ENCODE data around the gene GMFB.
"Not testable (repeated sequence)": the region's sequence is repeated elsewhere in the genome, so short reads cannot be mapped to it uniquely, and the experiment has no call there.

GMFB gene

DNA sequence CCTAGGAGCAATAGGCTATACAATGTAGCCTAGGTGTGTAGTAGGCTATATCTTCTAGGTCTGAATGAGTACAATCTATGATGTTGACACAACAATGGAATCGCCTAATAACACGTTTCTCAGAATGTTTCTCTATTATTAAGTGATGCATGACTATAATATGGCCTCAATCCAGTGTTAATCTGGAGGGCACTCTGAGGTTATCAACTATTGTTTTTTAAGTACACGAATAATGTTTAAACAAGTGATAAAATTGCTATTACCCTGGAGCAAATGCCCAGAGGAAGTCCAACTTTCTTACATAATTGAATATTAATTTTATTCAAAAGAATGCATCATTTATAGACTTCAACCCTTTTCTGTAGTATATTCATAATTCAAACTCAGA, 31.2 kb downstream of the GMFB start:
- DNase-seq: no peak

DNA sequence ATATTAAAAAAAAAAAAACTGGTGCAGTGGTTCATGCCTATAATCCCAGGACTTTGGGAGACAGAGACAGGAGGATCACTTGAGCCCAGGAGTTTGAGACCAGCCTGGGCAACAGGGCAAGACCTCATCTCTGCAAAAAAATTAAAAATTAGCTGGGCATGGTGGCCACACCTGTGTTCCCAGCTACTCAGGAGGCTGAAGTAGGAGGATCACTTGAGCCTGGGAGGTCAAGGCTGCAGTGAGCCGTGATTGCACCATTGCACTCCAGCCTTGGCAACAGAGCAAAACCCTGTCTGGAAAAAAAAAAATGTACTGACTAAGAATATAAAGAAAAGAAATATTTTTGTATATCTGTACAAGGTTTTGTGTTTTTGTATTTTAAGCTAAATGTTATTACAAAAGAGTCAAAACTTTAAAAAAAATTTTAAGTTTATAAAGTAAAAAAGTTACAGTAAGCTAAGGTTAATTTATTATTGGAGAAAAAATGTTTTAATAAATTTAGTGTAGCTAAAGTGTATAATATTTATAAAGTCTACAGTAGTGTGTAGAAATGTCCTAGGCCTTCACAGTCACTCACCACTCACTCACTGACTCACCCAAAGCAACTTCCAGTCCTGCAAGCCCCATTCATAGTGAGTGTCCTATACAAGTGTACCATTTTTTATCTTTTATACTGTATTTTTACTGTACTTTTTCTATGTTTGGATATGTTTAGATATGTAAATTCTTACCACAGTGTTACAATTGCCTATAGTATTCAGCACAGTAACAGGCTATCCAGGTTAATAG, 31.8 kb downstream of the GMFB start:
- not testable (repeated sequence) for DNase-seq

DNA sequence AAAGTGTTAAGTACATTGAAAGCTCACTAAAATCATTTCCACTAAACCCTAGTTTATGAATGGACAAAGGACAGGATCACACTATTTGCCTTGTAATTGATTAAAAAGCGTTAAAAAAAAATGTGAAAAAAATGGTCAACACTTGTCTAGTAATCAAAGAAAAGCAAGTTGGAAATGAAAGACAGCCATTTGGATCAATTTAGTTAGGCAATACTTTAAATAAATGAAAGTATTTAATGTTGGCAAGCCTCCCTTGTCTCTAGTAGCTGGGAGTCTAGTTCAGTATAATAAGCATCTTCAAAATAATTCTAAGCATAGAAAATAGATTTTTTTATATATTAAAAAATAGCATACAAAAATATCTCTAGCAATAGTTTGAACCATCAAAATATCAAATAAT, 33.4 kb downstream of the GMFB start:
- DNase-seq: no peak

DNA sequence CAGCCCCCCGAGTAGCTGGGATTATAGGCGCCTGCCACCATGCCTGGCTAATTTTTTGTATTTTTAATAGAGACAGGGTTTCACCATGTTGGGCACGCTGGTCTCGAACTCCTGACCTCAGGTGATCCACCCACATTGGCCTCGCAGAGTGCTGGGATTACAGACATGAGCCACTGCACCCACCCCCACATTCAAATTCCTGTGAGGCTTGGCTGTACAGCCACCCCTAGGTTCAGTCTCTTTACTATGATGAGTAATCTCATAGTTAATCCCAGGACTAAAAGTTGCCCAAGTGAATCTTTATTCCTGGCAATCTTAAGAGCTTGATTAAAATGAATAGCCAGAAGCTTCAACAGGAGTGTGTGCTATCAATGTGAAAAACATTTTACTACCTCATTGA, 34.8 kb downstream of the GMFB start:
- not testable (repeated sequence) for DNase-seq

DNA sequence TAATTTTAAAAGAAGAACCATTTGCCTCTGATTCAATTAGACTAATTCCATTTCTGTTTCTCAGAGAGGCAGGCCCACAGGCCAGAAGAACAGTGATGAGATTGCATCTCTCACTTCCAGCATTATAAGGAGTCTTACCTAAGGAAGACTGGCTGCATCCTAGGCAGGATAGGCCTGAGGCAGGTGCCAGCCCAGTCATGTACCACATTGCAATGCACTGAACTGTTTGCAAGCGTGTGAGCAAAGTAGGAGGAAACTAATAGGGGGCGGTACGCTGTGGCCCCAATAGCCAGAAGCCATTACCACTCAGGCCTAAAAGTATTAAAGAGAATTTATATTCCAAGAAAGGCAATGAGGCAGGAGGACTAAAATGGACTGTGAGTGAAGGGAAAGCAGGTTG, 35.5 kb downstream of the GMFB start:
- DNase-seq: no peak

DNA sequence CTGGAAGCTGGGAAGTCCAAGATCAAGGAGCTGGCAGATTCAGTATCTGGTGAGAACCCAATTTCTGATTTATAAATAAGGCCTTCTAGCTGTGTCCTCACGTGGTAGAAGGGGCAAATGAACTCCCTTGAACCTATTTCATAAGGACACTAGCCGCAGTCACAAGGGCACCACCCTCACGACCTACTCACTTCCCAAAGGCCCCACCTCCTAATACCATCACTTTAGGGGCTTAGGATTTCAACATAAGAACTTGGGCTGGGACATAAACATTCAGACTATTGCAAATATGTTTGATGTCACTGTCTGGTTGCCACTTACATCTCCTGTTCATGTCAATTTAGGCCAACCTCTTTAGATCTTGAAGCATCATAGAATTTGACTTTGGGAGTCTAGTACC, 36.8 kb downstream of the GMFB start:
- DNase-seq: no peak

DNA sequence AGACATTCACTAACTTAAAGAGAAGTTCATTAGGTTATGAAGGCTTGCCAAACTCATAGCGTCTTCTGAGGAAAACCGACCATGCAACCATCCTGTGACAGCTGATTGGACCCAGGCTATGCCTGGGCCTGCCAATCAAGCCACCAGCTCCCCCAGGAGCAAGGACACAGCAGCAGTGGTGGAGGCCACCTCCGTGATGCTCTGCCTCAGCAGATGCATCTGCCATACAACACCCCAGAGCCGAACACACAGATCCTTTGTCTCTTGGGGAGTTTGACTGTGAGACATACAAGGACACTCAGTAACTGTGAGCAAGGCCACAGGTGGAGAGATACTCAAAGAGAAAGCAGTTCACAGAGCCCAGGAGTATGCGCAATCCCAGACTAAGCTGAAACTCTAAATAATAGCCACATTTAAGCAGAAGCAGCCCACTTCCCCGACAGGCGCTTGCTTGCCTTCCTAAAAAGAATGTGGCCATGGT, 37.6 kb downstream of the GMFB start:
- no peak for DNase-seq

DNA sequence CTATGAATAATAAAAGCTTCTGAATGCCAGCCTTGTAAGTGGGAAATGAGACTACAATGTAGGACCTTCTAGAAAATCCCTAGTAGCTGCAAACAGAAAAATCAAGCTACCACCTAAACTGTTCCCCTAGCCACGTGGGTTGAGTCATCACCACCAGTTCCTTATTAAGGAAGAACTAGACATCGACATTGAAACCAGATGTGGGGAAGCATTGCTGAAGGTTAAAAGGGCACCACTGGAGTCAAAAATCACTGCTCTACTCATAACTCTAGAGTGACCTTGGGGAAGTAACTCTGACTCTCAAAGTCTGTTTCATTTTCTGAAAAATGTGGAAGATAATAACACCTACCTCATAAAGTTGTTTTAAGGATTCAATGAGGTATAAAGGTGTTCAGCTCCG, 38.2 kb downstream of the GMFB start:
- no peak for DNase-seq

DNA sequence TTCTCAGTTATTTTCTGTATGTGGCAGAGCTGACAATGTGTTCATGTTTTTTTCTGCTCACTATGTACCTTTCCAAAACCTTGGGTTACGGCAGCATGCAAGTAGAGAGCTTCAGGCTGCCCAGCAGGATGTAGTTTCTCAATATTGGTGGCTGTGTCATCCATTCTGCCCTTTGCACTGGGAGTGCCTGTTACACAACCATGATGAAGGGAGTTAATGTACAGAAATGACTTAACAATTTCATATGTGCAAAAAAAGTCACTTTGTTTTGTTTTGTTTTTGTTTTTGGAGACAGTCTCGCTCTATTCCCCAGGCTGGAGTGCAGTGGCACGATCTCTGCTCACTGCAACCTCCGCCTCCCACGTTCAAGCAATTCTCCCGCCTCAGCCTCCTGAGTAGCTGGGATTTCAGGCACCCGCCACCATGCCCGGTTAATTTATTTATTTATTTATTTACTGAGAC, 41.5 kb downstream of the GMFB start:
- DNase-seq: no peak

DNA sequence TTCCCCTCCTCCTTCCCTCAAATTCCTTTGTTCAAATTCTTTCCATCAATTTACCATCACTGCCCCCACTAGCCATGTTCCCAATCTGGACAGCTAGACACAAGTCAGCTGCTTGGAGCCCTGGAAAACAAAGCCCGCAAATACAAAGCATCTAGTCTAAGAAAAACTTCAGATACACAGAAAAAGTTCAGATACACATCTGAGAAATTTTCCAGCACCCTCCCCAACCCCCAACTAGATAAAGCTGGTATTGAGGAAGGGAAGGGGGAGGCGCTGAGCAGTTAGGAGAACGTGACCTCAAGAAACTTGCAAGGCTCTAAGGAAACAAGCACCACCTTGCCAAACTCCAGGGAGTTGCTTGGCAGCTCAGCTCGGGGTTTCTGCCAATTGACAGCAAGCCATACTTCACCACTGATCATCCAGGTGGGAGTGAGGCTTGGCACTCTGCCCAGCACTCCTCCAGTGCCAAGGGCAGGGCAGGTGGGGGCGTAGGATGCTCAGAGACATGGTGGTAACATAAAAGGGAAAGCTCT, 42.6 kb downstream of the GMFB start:
- no peak for DNase-seq

DNA sequence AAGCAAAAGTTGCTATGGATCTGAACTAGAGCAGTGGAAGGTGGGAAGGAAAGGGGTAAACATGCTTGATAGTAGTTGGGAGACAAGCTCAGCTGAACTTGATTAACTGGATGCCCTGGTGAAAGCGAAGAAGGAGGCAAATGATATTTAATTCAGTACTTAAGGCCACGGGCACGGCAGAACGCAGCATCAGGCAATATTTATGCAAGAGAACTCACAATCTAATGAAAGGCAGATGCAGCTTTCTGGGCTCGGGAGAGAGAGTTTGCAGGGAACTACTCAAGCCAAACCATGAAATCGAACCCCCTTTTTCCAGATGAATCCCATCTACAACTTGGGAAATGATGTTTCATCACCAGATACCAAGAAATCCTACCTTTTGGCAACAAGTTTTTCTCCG, 44.1 kb downstream of the GMFB start:
- DNase-seq: no peak

DNA sequence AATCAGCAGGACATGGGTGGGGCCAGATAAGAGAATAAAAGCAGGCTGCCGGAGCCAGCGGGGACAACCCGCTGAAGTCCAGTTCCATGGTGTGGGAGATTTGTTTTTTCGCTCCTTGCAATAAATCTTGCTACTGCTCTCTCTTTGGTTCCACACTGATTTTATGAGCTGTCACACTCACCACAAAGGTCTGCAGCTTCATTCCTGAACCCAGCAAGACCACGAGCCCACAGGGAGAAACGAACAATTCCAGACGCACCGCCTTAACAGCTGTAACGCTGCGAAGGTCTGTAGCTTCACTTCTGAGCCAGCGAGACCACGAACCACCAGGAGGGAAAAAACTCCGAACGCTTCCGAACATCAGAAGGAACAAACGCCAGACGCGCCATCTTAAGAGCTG, 44.8 kb downstream of the GMFB start:
- no peak for DNase-seq

DNA sequence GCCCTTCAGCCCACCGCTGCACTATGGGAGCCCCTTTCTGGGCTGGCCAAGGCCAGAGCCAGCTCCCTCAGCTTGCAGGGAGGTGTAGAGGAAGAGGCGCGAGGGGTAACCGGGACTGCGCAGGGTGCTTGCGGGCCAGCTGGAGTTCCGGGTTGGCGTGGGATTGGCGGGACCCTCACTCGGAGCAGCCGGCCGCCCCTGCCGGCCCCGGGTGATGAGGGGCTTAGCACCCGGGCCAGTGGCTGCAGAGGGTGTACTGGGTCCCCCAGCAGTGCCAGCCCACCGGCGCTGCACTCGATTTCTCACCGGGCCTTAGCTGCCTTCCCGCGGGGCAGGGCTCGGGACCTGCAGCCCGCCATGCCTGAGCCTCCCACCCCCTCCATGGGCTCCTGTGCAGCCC, 45.8 kb downstream of the GMFB start:
- not testable (repeated sequence) for DNase-seq

DNA sequence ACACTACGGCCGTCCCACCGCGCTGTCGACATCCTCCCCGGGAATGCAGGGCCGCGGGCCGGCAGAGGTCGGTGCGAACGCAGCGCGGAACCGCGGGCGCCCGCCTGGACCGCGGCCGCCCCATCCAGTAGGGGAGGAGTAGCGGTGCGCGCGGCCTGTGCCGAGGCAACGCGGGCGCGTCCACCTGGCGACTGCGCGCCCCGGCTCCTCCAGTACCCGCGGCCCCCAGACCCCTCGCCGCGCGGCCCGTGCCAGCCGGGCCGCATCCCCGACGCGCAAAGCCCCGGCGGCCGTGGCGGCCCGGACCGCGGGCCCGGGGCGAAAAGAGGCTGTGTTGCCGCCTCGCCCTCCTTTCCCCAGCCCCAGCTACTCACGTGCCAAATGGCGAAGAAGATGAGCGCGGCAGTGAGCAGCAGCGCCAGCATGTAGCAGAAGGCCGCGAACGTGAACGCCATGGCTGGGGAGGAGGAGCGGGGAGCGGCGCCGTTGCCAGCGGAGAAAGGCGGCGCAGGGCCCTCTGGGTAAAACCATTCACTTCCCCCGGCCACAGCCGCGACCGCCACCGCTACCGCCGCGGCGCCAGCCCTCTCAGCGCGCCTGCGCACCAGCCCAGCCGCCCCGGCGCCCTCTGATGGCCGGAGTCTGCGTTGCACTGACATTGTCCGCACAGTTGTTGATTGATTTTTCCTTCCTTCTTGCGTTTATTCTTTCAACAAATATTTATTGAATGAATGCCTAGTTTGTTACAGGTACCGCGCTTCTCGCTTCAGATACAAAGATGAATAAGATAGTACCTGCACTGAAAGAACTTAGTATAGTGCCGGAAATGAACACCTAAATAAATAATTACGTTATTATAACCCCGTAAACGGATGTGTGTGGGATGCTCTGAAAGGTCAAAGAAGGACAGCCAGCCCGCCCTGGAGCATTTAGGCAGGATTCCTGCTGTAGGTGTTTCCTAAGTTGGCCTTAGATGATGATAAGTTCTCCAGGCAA, 47.6 kb downstream of the GMFB start, which contains the start of gene CNIH1:
TSS of gene CNIH1 (minus strand) at position 502 of the 996 bp plus-strand sequence. CDS start at position 455, 47 bp downstream.
- peak; percentile 61 for DNase-seq

DNA sequence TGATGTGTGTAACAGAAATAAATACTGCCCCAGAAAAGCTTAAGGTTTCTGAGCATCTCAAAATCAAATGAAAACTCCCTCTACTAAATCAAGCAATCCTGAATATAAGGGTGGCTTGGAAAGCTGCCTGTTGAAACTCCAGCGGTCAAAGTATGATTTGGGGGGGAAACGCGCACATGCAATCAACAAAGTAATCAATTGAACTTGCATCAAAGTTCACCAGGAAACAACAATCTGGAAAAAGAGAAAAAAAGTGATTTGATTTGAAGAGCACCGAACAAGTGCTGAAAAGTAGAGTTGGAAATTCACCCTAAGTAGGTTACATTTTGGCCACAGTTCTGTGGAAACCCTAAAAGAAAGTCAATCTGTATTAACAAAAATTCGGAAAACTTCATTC, 48.3 kb downstream of the GMFB start:
- DNase-seq: no peak

DNA sequence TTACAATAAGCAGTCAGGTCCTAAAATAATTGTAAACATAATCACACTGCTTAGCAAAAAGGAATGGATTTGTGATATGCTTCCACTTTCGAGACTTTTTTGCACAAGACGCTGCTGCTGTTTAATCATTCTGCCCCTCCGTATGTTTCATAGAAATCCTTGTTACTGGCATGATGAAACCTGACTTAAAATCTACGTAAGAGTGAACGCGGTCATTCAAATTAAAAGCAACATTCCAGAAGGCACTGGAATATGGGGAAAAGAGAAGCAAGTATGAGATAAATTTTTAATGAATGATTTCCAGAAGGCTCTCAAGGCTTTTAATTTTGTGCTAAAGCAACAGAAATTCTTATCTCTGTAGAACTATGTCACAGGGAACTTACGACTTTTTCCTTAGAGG, 48.7 kb downstream of the GMFB start:
- DNase-seq: no peak

DNA sequence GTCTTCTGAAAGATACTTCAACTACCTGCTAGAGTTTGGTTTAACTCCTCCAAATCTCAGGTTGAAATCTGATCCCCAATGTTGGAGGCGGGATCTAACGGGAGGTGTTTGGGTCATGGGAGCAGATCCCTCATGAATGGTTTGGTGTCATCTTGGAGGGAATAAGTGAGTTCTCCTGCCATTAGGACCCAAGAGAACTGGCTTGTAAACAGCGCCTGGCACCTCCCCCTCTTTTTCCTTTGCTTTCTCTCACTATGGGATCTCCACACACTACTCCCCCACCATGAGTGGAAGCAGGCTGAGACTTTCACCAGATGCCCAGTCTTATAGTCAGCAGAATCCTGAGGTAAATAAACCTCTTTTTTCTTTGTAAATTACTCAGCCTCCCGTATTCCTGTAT, 50.1 kb downstream of the GMFB start:
- no peak for DNase-seq

DNA sequence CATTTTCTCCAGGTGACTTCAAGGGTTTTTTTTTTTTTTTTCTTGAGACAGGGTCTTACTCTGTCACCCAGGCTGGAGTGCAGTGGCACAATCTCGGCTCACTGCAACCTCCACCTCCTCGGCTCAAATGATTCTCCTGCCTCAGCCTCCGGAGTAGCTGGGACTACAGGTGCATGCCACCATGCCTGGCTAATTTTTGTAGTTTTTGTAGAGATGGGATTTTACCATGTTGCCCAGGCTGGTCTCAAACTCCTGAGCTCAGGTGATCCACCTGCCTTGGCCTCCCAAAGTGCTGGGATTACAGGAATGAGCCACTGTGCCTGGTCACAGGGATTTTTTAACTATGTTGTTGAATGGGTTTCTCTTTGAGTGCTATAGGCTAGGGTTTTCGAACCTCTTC, 50.8 kb downstream of the GMFB start:
- not testable (repeated sequence) for DNase-seq

DNA sequence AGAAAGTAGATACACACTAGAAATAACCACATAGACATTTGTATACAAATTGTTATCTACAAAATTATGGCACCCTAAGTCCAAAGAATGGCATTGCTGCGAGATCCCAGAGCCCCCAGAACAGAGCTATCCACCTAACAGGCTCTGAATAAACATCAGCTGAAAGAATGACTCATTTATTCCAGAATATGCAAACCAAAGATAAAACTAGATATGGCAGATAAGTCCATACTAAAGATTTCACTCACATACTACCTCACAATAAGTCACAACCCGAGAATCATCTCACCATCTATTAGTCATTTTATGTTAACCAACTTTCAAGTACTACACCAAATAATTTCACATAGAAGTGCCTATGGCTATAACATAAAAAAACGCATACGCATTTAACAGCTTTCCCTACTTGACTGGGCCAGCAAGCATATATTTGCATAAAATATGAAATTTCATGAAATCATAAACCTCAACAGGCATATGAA, 53.2 kb downstream of the GMFB start:
- DNase-seq: no peak

DNA sequence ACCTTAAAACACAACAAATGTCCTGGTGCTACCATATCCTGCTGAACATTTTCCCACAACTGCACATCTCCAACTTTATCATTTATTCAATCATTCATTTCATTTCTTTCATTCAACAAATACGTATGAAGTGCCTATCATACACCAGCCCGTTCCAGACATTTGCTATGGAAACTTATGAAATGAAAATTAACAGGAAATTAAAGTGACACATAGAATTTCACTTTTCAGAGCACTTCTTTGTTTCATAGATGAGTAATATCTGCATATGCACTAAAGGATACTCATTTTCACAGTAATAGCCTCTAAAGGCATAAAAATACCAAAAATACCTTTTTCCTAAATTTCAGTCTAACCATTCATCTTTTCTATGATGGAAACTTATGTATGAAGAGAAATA, 60.3 kb downstream of the GMFB start:
- DNase-seq: no peak

DNA sequence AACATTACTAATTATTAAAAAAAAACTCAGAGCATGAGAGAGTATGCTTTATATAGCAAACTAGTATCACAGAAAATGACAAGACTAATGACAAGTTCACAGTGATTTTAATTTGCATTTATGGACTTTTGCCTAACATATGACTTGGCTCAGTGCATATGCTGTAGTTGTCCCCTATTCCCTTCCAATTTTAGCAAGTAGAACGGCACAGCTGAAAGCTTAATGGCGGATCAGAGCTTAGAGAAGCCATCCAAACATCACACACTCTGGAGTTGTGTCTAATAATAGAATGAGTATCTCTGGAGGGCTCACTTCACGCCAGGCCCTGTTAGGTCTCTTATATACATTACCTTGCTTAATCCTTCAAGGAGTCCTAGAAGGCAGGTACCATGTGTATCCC, 60.9 kb downstream of the GMFB start:
- no peak for DNase-seq

DNA sequence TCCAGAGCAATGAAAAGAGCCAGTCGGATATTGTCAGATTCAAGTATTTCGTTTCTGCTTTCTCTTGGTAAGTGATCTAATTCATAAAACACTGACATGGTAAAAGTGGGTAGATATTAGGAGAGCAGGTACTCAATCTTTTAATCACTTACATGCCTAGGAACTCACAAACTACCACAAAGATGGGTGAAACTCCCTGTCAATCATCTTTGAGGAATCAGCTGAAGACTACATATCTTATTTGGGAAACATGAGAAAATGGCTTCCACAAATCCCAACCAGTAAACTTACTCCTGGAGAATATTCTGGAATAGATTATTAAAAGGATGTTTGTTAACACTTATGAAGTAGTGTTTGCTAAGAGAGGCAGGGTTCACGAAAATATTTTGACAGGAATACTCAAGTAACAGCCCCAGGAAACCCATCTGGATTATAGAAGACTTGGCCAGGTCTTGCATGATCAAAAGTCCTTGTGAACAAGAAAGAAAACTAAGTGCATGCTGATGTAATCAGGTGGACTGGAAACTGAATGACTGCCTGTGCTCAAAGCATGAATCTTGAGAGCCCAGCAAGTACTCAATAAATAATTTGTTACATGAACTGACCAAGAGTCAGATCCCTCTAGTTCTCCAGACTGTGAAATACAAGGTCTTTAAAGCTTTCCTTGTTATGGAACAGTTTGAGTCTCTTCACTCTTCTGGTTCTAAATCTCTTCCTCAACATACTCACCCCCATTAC, 63.1 kb downstream of the GMFB start:
- DNase-seq: no peak

Measured in GOT3 (cell line).